HL-60/S4 treated with retinoic acid at 250 ng/mL for 4 days and 3 days (cell line): ENCODE results near the gene STMP1.
"Not testable (repeated sequence)": the region's sequence is repeated elsewhere in the genome, so short reads cannot be mapped to it uniquely, and the experiment has no call there.

Experiments
- in situ Hi-C: fragments of 300-500 bp; cut with MboI; formaldehyde crosslinking; loops from 2 replicates; pipeline ENCODE4 v1.7.0; 2022; ENCODE audit warnings: low sequenced_read_pairs

Gene STMP1

GRCh38 chr7:135687466-135687865, 25.2 kb downstream of the STMP1 start:
- in situ Hi-C loops = no loop called here

GRCh38 chr7:135690566-135690965, 28.3 kb downstream of the STMP1 start:
- in situ Hi-C loops = no loop called here

GRCh38 chr7:135692055-135692454, 29.7 kb downstream of the STMP1 start:
- in situ Hi-C loops = no loop called here

GRCh38 chr7:135692606-135693005, 30.3 kb downstream of the STMP1 start:
- in situ Hi-C loops = not testable (repeated sequence)

GRCh38 chr7:135693558-135693957, 31.2 kb downstream of the STMP1 start:
- in situ Hi-C loops = no loop called here

- in situ Hi-C loops = no loop called here
Observed at GRCh38 chr7:135697276-135698049, 35.1 kb downstream of the STMP1 start.

- in situ Hi-C loops = no loop called here
Observed at GRCh38 chr7:135704074-135704473, 41.8 kb downstream of the STMP1 start.

GRCh38 chr7:135704698-135705097, 42.4 kb downstream of the STMP1 start:
- in situ Hi-C loops = no loop called here

GRCh38 chr7:135706038-135706742, 43.9 kb downstream of the STMP1 start:
- in situ Hi-C loops = no loop called here

GRCh38 chr7:135706858-135707569, 44.7 kb downstream of the STMP1 start:
- in situ Hi-C loops = no loop called here

- in situ Hi-C loops = no loop called here
Observed at GRCh38 chr7:135707570-135707966, 45.3 kb downstream of the STMP1 start.

GRCh38 chr7:135708041-135708440, 45.7 kb downstream of the STMP1 start:
- in situ Hi-C loops = no loop called here

GRCh38 chr7:135709508-135709907, 47.2 kb downstream of the STMP1 start:
- in situ Hi-C loops = no loop called here

GRCh38 chr7:135710417-135711138, 48.3 kb downstream of the STMP1 start:
- in situ Hi-C loops = no loop called here

- in situ Hi-C loops = no loop called here
Observed at GRCh38 chr7:135711139-135711469, 48.8 kb downstream of the STMP1 start.

- in situ Hi-C loops = no loop called here
Observed at GRCh38 chr7:135712182-135712782, 50.0 kb downstream of the STMP1 start.

GRCh38 chr7:135712796-135713195, 50.5 kb downstream of the STMP1 start:
- in situ Hi-C loops = no loop called here

- in situ Hi-C loops = no loop called here
Observed at GRCh38 chr7:135713836-135714470, 51.6 kb downstream of the STMP1 start.

GRCh38 chr7:135714534-135715009, 52.3 kb downstream of the STMP1 start:
- in situ Hi-C loops = no loop called here

- in situ Hi-C loops = no loop called here
Observed at GRCh38 chr7:135715055-135715522, 52.8 kb downstream of the STMP1 start.
